ENCODE results near the gene NYNRIN. TPM values are rescaled to one million over a fixed set of nuclear protein-coding genes. Genes with fewer than 3 reads are reported as not detected.

The NYNRIN gene
- total RNA-seq, 1 experiment from 2014 or later: 18.7 TPM

GRCh38 chr14:24434676-24435075 lies 35.9 kb downstream of the NYNRIN start:
- Histone ChIP-seq H2BK12ac (ENCODE audit: insufficient read length, low read depth, low read length) (no peak overlapping the region), H3K18ac (ENCODE audit: insufficient read length, low read depth, low read length) (no peak overlapping the region), H4K8ac (replicated peaks; ENCODE audit: insufficient read length, low read depth, low read length) (no peak overlapping the region), H3K23ac (ENCODE audit: insufficient read length, low read depth, low read length) (no peak overlapping the region), H3K56ac (ENCODE audit: insufficient read length, low read depth, low read length) (no peak overlapping the region), H3K9me3 (ENCODE audit: control insufficient read depth, low read depth, low read length) (no peaks in the 10 kb centered on the region), H3K14ac (ENCODE audit: insufficient read depth, low read length) (no peak overlapping the region), H3K23me2 (ENCODE audit: insufficient read length, low read depth, low read length, poor library complexity, severe bottlenecking) (peaks cover 7% of the 10 kb centered on the region), H3K9ac (ENCODE audit: extremely low read depth, insufficient read length, low read length) (no peak overlapping the region), H3K27me3 (ENCODE audit: insufficient read depth, low read length) (no peaks in the 10 kb centered on the region), H3K79me1 (ENCODE audit: insufficient read depth, low read depth, low read length, poor library complexity, severe bottlenecking) (no peaks in the 10 kb centered on the region), H2BK5ac (ENCODE audit: insufficient read length, low read length) (no peak overlapping the region), H3K4me1 (ENCODE audit: insufficient read depth, low read length) (peaks cover 3% of the 10 kb centered on the region; the same call in 1 of the 2 replicates), H3K4ac (ENCODE audit: low read depth, low read length) (no peak overlapping the region), H3K4me2 (ENCODE audit: insufficient read depth, insufficient read length, low read length) (no peak overlapping the region), H4K91ac (ENCODE audit: insufficient read length, low read depth, low read length) (no peak overlapping the region), H3K79me2 (ENCODE audit: insufficient read depth, low read length) (no peaks in the 10 kb centered on the region), H2AK5ac (ENCODE audit: insufficient read length, low read length) (no peak overlapping the region), H2BK20ac (ENCODE audit: low read depth, low read length, poor library complexity, severe bottlenecking) (no peak overlapping the region), H3T11ph (ENCODE audit: low read length) (no peak overlapping the region), H2BK120ac (ENCODE audit: low read depth, low read length, poor library complexity, severe bottlenecking) (no peak overlapping the region), H4K20me1 (ENCODE audit: control insufficient read depth, insufficient read depth, insufficient read length) (peaks cover 2% of the 10 kb centered on the region), H3K27ac (ENCODE audit: insufficient read length, low read depth, low read length) (no peak overlapping the region), H2AFZ (ENCODE audit: low read length) (no peak overlapping the region), H2BK15ac (ENCODE audit: low read depth, low read length) (no peak overlapping the region), H4K5ac (ENCODE audit: insufficient read length, low read depth, low read length) (no peak overlapping the region)
- no peak for TF ChIP-seq CTCF (conservative IDR thresholded peaks at IDR 0.05)
- H3K36me3 Mint-ChIP-seq (ENCODE audit: insufficient read depth in 1 of 3, low read depth in 3 of 3): peaks cover 11 to 51% (median 49%) of the 10 kb centered on the region in 3 experiments; a peak in 6 of 7 replicates
- no peak for DNase-seq
- H3K4me3 Mint-ChIP-seq: no peak overlapping the region; a peak in 1 of 5 replicates
- H3K9me3 Mint-ChIP-seq: no peaks in the 10 kb centered on the region
- H3K27me3 Mint-ChIP-seq (ENCODE audit: low read depth): no peaks in the 10 kb centered on the region
- no CpG with 5 or more reads among the region's 3 CpGs for WGBS (ENCODE audit: extremely low coverage, insufficient read length, low lambda C conversion rate)
- H3K27ac Mint-ChIP-seq: peak overlapping the region in 1 of 3 experiments; percentile 88; a peak in 1 of 7 replicates
- peaks cover 13 to 15% of the 10 kb centered on the region in 2 experiments for H3K4me1 Mint-ChIP-seq
